GM12878 (cell line): ENCODE results near the gene TBC1D2B. TPM values are rescaled to one million over a fixed set of nuclear protein-coding genes. Genes with fewer than 3 reads are reported as not detected.

Source experiments
- polyA plus RNA-seq, 11 experiments: library from polyadenylated mRNA; depleted of rRNA in 4 of 11; unstranded in 6 of 11; stranded (reverse) in 5 of 11; fragments of >200 nt; fragmentation: Nextera tagmentation in 4 of 11; fragmentation: Illumina TruSeq in 1 of 11; extraction: Ambion mirVana in 4 of 11; extraction: Trizol in 1 of 11; gene quantifications; 1 replicate in 1 of 11; 2 replicates in 10 of 11; pipeline versions ENCODE4 v1.2.1 to v1.2.3, GENCODE V29; 2011 to 2016; ENCODE audit warnings: inconsistent platforms in 2 of 11, missing spikeins in 2 of 11, low read depth in 1 of 11
- small RNA-seq: library from RNA; depleted of rRNA; stranded (forward); fragments of <200 nt; gene quantifications from one replicate; pipeline ENCODE3, GENCODE V24; 2014
- total RNA-seq, 4 experiments: library from RNA; depleted of rRNA in 3 of 4; stranded (reverse); fragments of >200 nt in 3 of 4; fragmentation: Illumina TruSeq in 1 of 4; extraction: Trizol in 1 of 4; gene quantifications; 2 replicates each; pipeline versions ENCODE4 v1.2.1 to v1.2.3, GENCODE V29; 2013 to 2021

TBC1D2B gene
- total and polyA plus RNA-seq, 10 of the 15 experiments (the other 5 are each of a cell fraction or from before 2014, with no cell fraction given) = 1.3 to 53.4 (median 19.4) TPM

Small RNA genes lying within 50 kb of the gene (small RNA-seq; reads per million reads assigned to genes)
- gene RF00092 = not detected

Other genes starting within 250 kb of the TBC1D2B start
- 0.06 TPM in 1 of 2 replicates, not detected in the other for gene SH2D7, start 14.8 kb upstream of the TBC1D2B start, total RNA-seq (2014; rRNA removed)
- not detected in 2 replicates for gene SH2D7, start 14.8 kb upstream of the TBC1D2B start, total RNA-seq (2014; rRNA removed; fragmentation: Illumina TruSeq; extraction: Trizol)
- gene SH2D7, start 14.8 kb upstream of the TBC1D2B start, total RNA-seq (2021) = 0.08 TPM in 1 of 2 replicates, not detected in the other
- gene SH2D7, start 14.8 kb upstream of the TBC1D2B start, polyA plus RNA-seq (2011; rRNA removed) = not detected in 2 replicates
- gene SH2D7, start 14.8 kb upstream of the TBC1D2B start, polyA plus RNA-seq (2014; fragmentation: Illumina TruSeq; extraction: Trizol) = 0.04 TPM in 1 of 2 replicates, not detected in the other
- not detected for gene SH2D7, start 14.8 kb upstream of the TBC1D2B start, polyA plus RNA-seq (2014; fragmentation: Nextera tagmentation; extraction: Ambion mirVana)
- gene SH2D7, start 14.8 kb upstream of the TBC1D2B start, polyA plus RNA-seq (2014; rRNA removed) = not detected in 2 replicates
- not detected for gene SH2D7, start 14.8 kb upstream of the TBC1D2B start, polyA plus RNA-seq (2016; fragmentation: Nextera tagmentation; extraction: Ambion mirVana)
- 7.2 and 8.8 TPM in 2 replicates for gene CIB2, start 53.7 kb upstream of the TBC1D2B start, total RNA-seq (2014; rRNA removed)
- gene CIB2, start 53.7 kb upstream of the TBC1D2B start, total RNA-seq (2014; rRNA removed; fragmentation: Illumina TruSeq; extraction: Trizol) = 5.9 and 6.8 TPM in 2 replicates
- gene CIB2, start 53.7 kb upstream of the TBC1D2B start, total RNA-seq (2021) = 6.9 and 7.2 TPM in 2 replicates
- 7.4 and 11.7 TPM in 2 replicates for gene CIB2, start 53.7 kb upstream of the TBC1D2B start, polyA plus RNA-seq (2011; rRNA removed)
- gene CIB2, start 53.7 kb upstream of the TBC1D2B start, polyA plus RNA-seq (2014; fragmentation: Illumina TruSeq; extraction: Trizol) = 7.9 and 11.7 TPM in 2 replicates
- gene CIB2, start 53.7 kb upstream of the TBC1D2B start, polyA plus RNA-seq (2014; fragmentation: Nextera tagmentation; extraction: Ambion mirVana) = 1 to 10 TPM in 1 of 2 experiments, under 1 TPM in 1; 0.56 to 1.6 TPM
- 7.2 and 8.2 TPM in 2 replicates for gene CIB2, start 53.7 kb upstream of the TBC1D2B start, polyA plus RNA-seq (2014; rRNA removed)
- gene CIB2, start 53.7 kb upstream of the TBC1D2B start, polyA plus RNA-seq (2016; fragmentation: Nextera tagmentation; extraction: Ambion mirVana) = 10 to 100 TPM in 1 of 2 experiments, 1 to 10 TPM in 1; 1.5 to 12.1 TPM
- 83.9 and 99.1 TPM in 2 replicates for gene IDH3A, start 71.7 kb upstream of the TBC1D2B start, total RNA-seq (2014; rRNA removed)
- 105 and 121 TPM in 2 replicates for gene IDH3A, start 71.7 kb upstream of the TBC1D2B start, total RNA-seq (2014; rRNA removed; fragmentation: Illumina TruSeq; extraction: Trizol)
- gene IDH3A, start 71.7 kb upstream of the TBC1D2B start, total RNA-seq (2021) = 175 and 193 TPM in 2 replicates
- gene IDH3A, start 71.7 kb upstream of the TBC1D2B start, polyA plus RNA-seq (2011; rRNA removed) = 238 and 315 TPM in 2 replicates
- 173 and 178 TPM in 2 replicates for gene IDH3A, start 71.7 kb upstream of the TBC1D2B start, polyA plus RNA-seq (2014; fragmentation: Illumina TruSeq; extraction: Trizol)
- 100 to 1,000 TPM; 197 to 231 TPM for gene IDH3A, start 71.7 kb upstream of the TBC1D2B start, polyA plus RNA-seq (2014; fragmentation: Nextera tagmentation; extraction: Ambion mirVana)
- gene IDH3A, start 71.7 kb upstream of the TBC1D2B start, polyA plus RNA-seq (2014; rRNA removed) = 123 and 125 TPM in 2 replicates
- 100 to 1,000 TPM; 245 to 254 TPM for gene IDH3A, start 71.7 kb upstream of the TBC1D2B start, polyA plus RNA-seq (2016; fragmentation: Nextera tagmentation; extraction: Ambion mirVana)
- gene ACSBG1, start 156.9 kb upstream of the TBC1D2B start, total RNA-seq (2014; rRNA removed) = 0.45 and 0.54 TPM in 2 replicates
- 0.32 and 0.36 TPM in 2 replicates for gene ACSBG1, start 156.9 kb upstream of the TBC1D2B start, total RNA-seq (2014; rRNA removed; fragmentation: Illumina TruSeq; extraction: Trizol)
- 0.49 and 1.1 TPM in 2 replicates for gene ACSBG1, start 156.9 kb upstream of the TBC1D2B start, total RNA-seq (2021)
- 0.45 and 0.60 TPM in 2 replicates for gene ACSBG1, start 156.9 kb upstream of the TBC1D2B start, polyA plus RNA-seq (2011; rRNA removed)
- gene ACSBG1, start 156.9 kb upstream of the TBC1D2B start, polyA plus RNA-seq (2014; fragmentation: Illumina TruSeq; extraction: Trizol) = 0.75 and 2.5 TPM in 2 replicates
- gene ACSBG1, start 156.9 kb upstream of the TBC1D2B start, polyA plus RNA-seq (2014; fragmentation: Nextera tagmentation; extraction: Ambion mirVana) = under 1 TPM; 0.11 to 0.19 TPM
- 0.33 and 0.88 TPM in 2 replicates for gene ACSBG1, start 156.9 kb upstream of the TBC1D2B start, polyA plus RNA-seq (2014; rRNA removed)
- under 1 TPM; 0.39 to 0.71 TPM for gene ACSBG1, start 156.9 kb upstream of the TBC1D2B start, polyA plus RNA-seq (2016; fragmentation: Nextera tagmentation; extraction: Ambion mirVana)
- gene DNAJA4, start 186.9 kb upstream of the TBC1D2B start, total RNA-seq (2014; rRNA removed) = 4.6 and 4.7 TPM in 2 replicates
- gene DNAJA4, start 186.9 kb upstream of the TBC1D2B start, total RNA-seq (2014; rRNA removed; fragmentation: Illumina TruSeq; extraction: Trizol) = 3.7 TPM in 2 replicates
- gene DNAJA4, start 186.9 kb upstream of the TBC1D2B start, total RNA-seq (2021) = 5.9 and 6.4 TPM in 2 replicates
- 0.01 and 0.07 TPM in 2 replicates for gene DNAJA4, start 186.9 kb upstream of the TBC1D2B start, polyA plus RNA-seq (2011; rRNA removed)
- gene DNAJA4, start 186.9 kb upstream of the TBC1D2B start, polyA plus RNA-seq (2014; fragmentation: Illumina TruSeq; extraction: Trizol) = 7.2 and 8.5 TPM in 2 replicates
- gene DNAJA4, start 186.9 kb upstream of the TBC1D2B start, polyA plus RNA-seq (2014; fragmentation: Nextera tagmentation; extraction: Ambion mirVana) = 1 to 10 TPM; 1.2 to 2.2 TPM
- gene DNAJA4, start 186.9 kb upstream of the TBC1D2B start, polyA plus RNA-seq (2014; rRNA removed) = 9.8 and 10.4 TPM in 2 replicates
- 1 to 10 TPM; 3.7 to 4.4 TPM for gene DNAJA4, start 186.9 kb upstream of the TBC1D2B start, polyA plus RNA-seq (2016; fragmentation: Nextera tagmentation; extraction: Ambion mirVana)
- 106 and 118 TPM in 2 replicates for gene SKIC8, start 221.9 kb upstream of the TBC1D2B start, total RNA-seq (2014; rRNA removed)
- gene SKIC8, start 221.9 kb upstream of the TBC1D2B start, total RNA-seq (2014; rRNA removed; fragmentation: Illumina TruSeq; extraction: Trizol) = 117 and 122 TPM in 2 replicates
- gene SKIC8, start 221.9 kb upstream of the TBC1D2B start, total RNA-seq (2021) = 57.0 and 60.0 TPM in 2 replicates
- gene SKIC8, start 221.9 kb upstream of the TBC1D2B start, polyA plus RNA-seq (2011; rRNA removed) = 135 and 155 TPM in 2 replicates
- gene SKIC8, start 221.9 kb upstream of the TBC1D2B start, polyA plus RNA-seq (2014; fragmentation: Illumina TruSeq; extraction: Trizol) = 95.7 and 120 TPM in 2 replicates
- 100 to 1,000 TPM; 214 to 288 TPM for gene SKIC8, start 221.9 kb upstream of the TBC1D2B start, polyA plus RNA-seq (2014; fragmentation: Nextera tagmentation; extraction: Ambion mirVana)
- 91.1 and 97.2 TPM in 2 replicates for gene SKIC8, start 221.9 kb upstream of the TBC1D2B start, polyA plus RNA-seq (2014; rRNA removed)
- 100 to 1,000 TPM; 174 to 189 TPM for gene SKIC8, start 221.9 kb upstream of the TBC1D2B start, polyA plus RNA-seq (2016; fragmentation: Nextera tagmentation; extraction: Ambion mirVana)